Ovary (tissue), 3 donors: ENCODE measurements around the gene NANOS1.

ENCODE experiments used
- EP300 ChIP-seq: sonication (generic); formaldehyde crosslinking; IDR thresholded peaks from one replicate; pipeline ENCODE4 v1.6.1; 2017; ENCODE audit warnings: antibody characterized with exemption
- TF ChIP-seq, protein P1 (sequence below), 3 donors: fragments of 450-650 bp in 2 of 3; fragments of 200-600 bp in 1 of 3; IDR thresholded peaks; one replicate each; pipeline versions ENCODE4 v1.5.1 to v1.8.0; 2016 to 2022; ENCODE audit warnings: antibody characterized with exemption in 3 of 3, mild to moderate bottlenecking in 1 of 3
- donor health status: DM: no; HTN: no; CAD: no.

DNA sequence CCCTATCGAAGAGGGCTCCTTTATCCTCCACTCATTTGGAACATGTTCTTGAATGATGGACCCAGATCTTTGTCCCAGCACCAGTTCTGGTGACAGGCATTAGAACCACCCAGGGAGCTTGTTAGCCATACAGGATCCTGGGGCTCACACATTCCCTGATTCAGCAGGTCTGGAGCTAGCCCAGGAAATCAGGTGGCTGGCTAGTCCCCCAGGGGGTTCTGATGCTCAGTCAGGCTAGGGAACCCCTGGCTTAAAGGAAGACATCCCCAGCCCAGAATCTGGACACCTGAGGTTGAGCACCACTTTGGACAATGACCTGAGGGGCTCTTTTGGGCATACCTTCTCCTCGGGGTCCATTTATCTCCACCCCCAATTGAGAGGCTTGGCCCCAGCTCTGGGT lies 37.0 kb upstream of the NANOS1 start:
- TF ChIP-seq, protein P1, sequence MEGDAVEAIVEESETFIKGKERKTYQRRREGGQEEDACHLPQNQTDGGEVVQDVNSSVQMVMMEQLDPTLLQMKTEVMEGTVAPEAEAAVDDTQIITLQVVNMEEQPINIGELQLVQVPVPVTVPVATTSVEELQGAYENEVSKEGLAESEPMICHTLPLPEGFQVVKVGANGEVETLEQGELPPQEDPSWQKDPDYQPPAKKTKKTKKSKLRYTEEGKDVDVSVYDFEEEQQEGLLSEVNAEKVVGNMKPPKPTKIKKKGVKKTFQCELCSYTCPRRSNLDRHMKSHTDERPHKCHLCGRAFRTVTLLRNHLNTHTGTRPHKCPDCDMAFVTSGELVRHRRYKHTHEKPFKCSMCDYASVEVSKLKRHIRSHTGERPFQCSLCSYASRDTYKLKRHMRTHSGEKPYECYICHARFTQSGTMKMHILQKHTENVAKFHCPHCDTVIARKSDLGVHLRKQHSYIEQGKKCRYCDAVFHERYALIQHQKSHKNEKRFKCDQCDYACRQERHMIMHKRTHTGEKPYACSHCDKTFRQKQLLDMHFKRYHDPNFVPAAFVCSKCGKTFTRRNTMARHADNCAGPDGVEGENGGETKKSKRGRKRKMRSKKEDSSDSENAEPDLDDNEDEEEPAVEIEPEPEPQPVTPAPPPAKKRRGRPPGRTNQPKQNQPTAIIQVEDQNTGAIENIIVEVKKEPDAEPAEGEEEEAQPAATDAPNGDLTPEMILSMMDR (IDR thresholded peaks at IDR 0.05) = no peak
- TF ChIP-seq EP300 = no peak
